ENCODE measurements around the gene POU2AF2. TPM values are rescaled to one million over a fixed set of nuclear protein-coding genes. Genes with fewer than 3 reads are reported as not detected.

The POU2AF2 gene
- total RNA-seq, 1 donor from 2014 or later = not detected

GRCh38 chr11:111326824-111327223 lies 81.3 kb downstream of the POU2AF2 start:
- Histone ChIP-seq H3K4me1 (ENCODE audit: control insufficient read depth in 3 of 3, insufficient read depth in 3 of 3, low read length in 3 of 3) (peaks cover 26 to 44% (median 29%) of the 10 kb centered on the region in 3 donors), H3K36me3 (ENCODE audit: control insufficient read depth in 3 of 3, insufficient read depth in 3 of 3, low read length in 3 of 3) (no peaks in the 10 kb centered on the region), H3K27me3 (ENCODE audit: control insufficient read depth in 3 of 3, insufficient read depth in 3 of 3, low read length in 3 of 3) (no peaks in the 10 kb centered on the region), H3K9ac (ENCODE audit: low read depth in 1 of 3, low read length in 3 of 3) (no peak overlapping the region), H3K27ac (ENCODE audit: low read depth, low read length) (no peak overlapping the region), H3K9me3 (ENCODE audit: control insufficient read depth in 3 of 3, low read length in 3 of 3) (no peaks in the 10 kb centered on the region), H3K4me3 (ENCODE audit: low read length in 3 of 3) (no peak overlapping the region)

GRCh38 chr11:111327908-111328624 lies 82.5 kb downstream of the POU2AF2 start:
- Histone ChIP-seq H3K9me3 (ENCODE audit: control insufficient read depth in 3 of 3, low read length in 3 of 3) (no peaks in the 10 kb centered on the region), H3K4me1 (ENCODE audit: control insufficient read depth in 3 of 3, insufficient read depth in 3 of 3, low read length in 3 of 3) (peaks cover 28 to 48% (median 29%) of the 10 kb centered on the region in 3 donors), H3K27me3 (ENCODE audit: control insufficient read depth in 3 of 3, insufficient read depth in 3 of 3, low read length in 3 of 3) (no peaks in the 10 kb centered on the region), H3K27ac (ENCODE audit: low read depth, low read length) (no peak overlapping the region), H3K9ac (ENCODE audit: low read depth in 1 of 3, low read length in 3 of 3) (no peak overlapping the region), H3K36me3 (ENCODE audit: control insufficient read depth in 3 of 3, insufficient read depth in 3 of 3, low read length in 3 of 3) (no peaks in the 10 kb centered on the region), H3K4me3 (ENCODE audit: low read length in 3 of 3) (no peak overlapping the region)

- H3K9me3 ChIP-seq (ENCODE audit: control insufficient read depth in 3 of 3, low read length in 3 of 3) = no peaks in the 10 kb centered on the region
Observed at GRCh38 chr11:111329306-111330204, 84.0 kb downstream of the POU2AF2 start.

GRCh38 chr11:111330234-111330893 lies 84.8 kb downstream of the POU2AF2 start:
- H3K27ac ChIP-seq (ENCODE audit: low read depth, low read length) = peak overlapping the region; percentile 1

More at GRCh38 chr11:111329306-111330204, 84.0 kb downstream of the POU2AF2 start:
- Histone ChIP-seq H3K4me3 (ENCODE audit: low read length in 3 of 3) (no peak overlapping the region), H3K27ac (ENCODE audit: low read depth, low read length) (peak overlapping the region; percentile 25), H3K27me3 (ENCODE audit: control insufficient read depth in 3 of 3, insufficient read depth in 3 of 3, low read length in 3 of 3) (no peaks in the 10 kb centered on the region), H3K4me1 (ENCODE audit: control insufficient read depth in 3 of 3, insufficient read depth in 3 of 3, low read length in 3 of 3) (peaks cover 28 to 45% (median 29%) of the 10 kb centered on the region in 3 donors), H3K9ac (ENCODE audit: low read depth in 1 of 3, low read length in 3 of 3) (no peak overlapping the region), H3K36me3 (ENCODE audit: control insufficient read depth in 3 of 3, insufficient read depth in 3 of 3, low read length in 3 of 3) (no peaks in the 10 kb centered on the region)

GRCh38 chr11:111331711-111332479 lies 86.4 kb downstream of the POU2AF2 start:
- Histone ChIP-seq H3K9me3 (ENCODE audit: control insufficient read depth in 3 of 3, low read length in 3 of 3) (no peaks in the 10 kb centered on the region), H3K36me3 (ENCODE audit: control insufficient read depth in 3 of 3, insufficient read depth in 3 of 3, low read length in 3 of 3) (no peaks in the 10 kb centered on the region), H3K27me3 (ENCODE audit: control insufficient read depth in 3 of 3, insufficient read depth in 3 of 3, low read length in 3 of 3) (no peaks in the 10 kb centered on the region), H3K9ac (ENCODE audit: low read depth in 1 of 3, low read length in 3 of 3) (no peak overlapping the region), H3K4me3 (ENCODE audit: low read length in 3 of 3) (no peak overlapping the region), H3K27ac (ENCODE audit: low read depth, low read length) (no peak overlapping the region), H3K4me1 (ENCODE audit: control insufficient read depth in 3 of 3, insufficient read depth in 3 of 3, low read length in 3 of 3) (peaks cover 25 to 45% (median 28%) of the 10 kb centered on the region in 3 donors)

More at GRCh38 chr11:111330234-111330893, 84.8 kb downstream of the POU2AF2 start:
- no peak overlapping the region for H3K9ac ChIP-seq (ENCODE audit: low read depth in 1 of 3, low read length in 3 of 3)
- H3K27me3 ChIP-seq (ENCODE audit: control insufficient read depth in 3 of 3, insufficient read depth in 3 of 3, low read length in 3 of 3) = no peaks in the 10 kb centered on the region
- H3K36me3 ChIP-seq (ENCODE audit: control insufficient read depth in 3 of 3, insufficient read depth in 3 of 3, low read length in 3 of 3) = no peaks in the 10 kb centered on the region
- no peaks in the 10 kb centered on the region for H3K9me3 ChIP-seq (ENCODE audit: control insufficient read depth in 3 of 3, low read length in 3 of 3)
- H3K4me3 ChIP-seq (ENCODE audit: low read length in 3 of 3) = no peak overlapping the region
- H3K4me1 ChIP-seq (ENCODE audit: control insufficient read depth in 3 of 3, insufficient read depth in 3 of 3, low read length in 3 of 3) = peaks cover 28 to 45% (median 29%) of the 10 kb centered on the region in 3 donors

GRCh38 chr11:111334532-111335502 lies 89.3 kb downstream of the POU2AF2 start:
- Histone ChIP-seq H3K4me1 (ENCODE audit: control insufficient read depth in 3 of 3, insufficient read depth in 3 of 3, low read length in 3 of 3) (peaks cover 7 to 20% (median 12%) of the 10 kb centered on the region in 3 donors), H3K27me3 (ENCODE audit: control insufficient read depth in 3 of 3, insufficient read depth in 3 of 3, low read length in 3 of 3) (no peaks in the 10 kb centered on the region), H3K4me3 (ENCODE audit: low read length in 3 of 3) (no peak overlapping the region), H3K27ac (ENCODE audit: low read depth, low read length) (no peak overlapping the region), H3K36me3 (ENCODE audit: control insufficient read depth in 3 of 3, insufficient read depth in 3 of 3, low read length in 3 of 3) (no peaks in the 10 kb centered on the region), H3K9ac (ENCODE audit: low read depth in 1 of 3, low read length in 3 of 3) (no peak overlapping the region), H3K9me3 (ENCODE audit: control insufficient read depth in 3 of 3, low read length in 3 of 3) (no peaks in the 10 kb centered on the region)

GRCh38 chr11:111335549-111335948 lies 90.0 kb downstream of the POU2AF2 start:
- no peak overlapping the region for H3K9ac ChIP-seq (ENCODE audit: low read depth in 1 of 3, low read length in 3 of 3)
- H3K27me3 ChIP-seq (ENCODE audit: control insufficient read depth in 3 of 3, insufficient read depth in 3 of 3, low read length in 3 of 3) = no peaks in the 10 kb centered on the region
- peaks cover 2 to 13% (median 9%) of the 10 kb centered on the region in 3 donors for H3K4me1 ChIP-seq (ENCODE audit: control insufficient read depth in 3 of 3, insufficient read depth in 3 of 3, low read length in 3 of 3)
- H3K9me3 ChIP-seq (ENCODE audit: control insufficient read depth in 3 of 3, low read length in 3 of 3) = no peaks in the 10 kb centered on the region
- no peaks in the 10 kb centered on the region for H3K36me3 ChIP-seq (ENCODE audit: control insufficient read depth in 3 of 3, insufficient read depth in 3 of 3, low read length in 3 of 3)
- H3K4me3 ChIP-seq (ENCODE audit: low read length in 3 of 3) = no peak overlapping the region
- no peak overlapping the region for H3K27ac ChIP-seq (ENCODE audit: low read depth, low read length)
